Effector memory CD8-positive, alpha-beta T cell (primary cell): ENCODE results near the gene GALNT2.
A peak's percentile ranks its signal among the peaks of the same experiment; 100 is the strongest.

ENCODE experiments used
- ATAC-seq: fragments of 150-1000 bp; cut with Tn5 transposase; replicated peaks from 2 replicates; pipeline ENCODE4 v1.10.0; 2021; ENCODE audit warnings: mild to moderate bottlenecking, moderate library complexity
- DNase-seq, 3 experiments: peaks; one replicate each; pipeline ENCODE4 v3.0.0; 2021
- H3K27ac Mint-ChIP-seq, 2 donors: one replicate each; pipeline ENCODE4 v1.8.0; 2022; ENCODE audit warnings: mild to moderate bottlenecking in 2 of 2, mixed read lengths in 2 of 2, moderate library complexity in 2 of 2
- H3K27me3 Mint-ChIP-seq, 2 donors: one replicate each; pipeline ENCODE4 v1.8.0; 2022; ENCODE audit warnings: mixed read lengths in 2 of 2
- H3K36me3 Mint-ChIP-seq: one replicate; pipeline ENCODE4 v1.8.0; 2022; ENCODE audit warnings: mild to moderate bottlenecking, moderate library complexity, mixed read lengths; ENCODE audit not compliant: insufficient read depth
- H3K4me1 Mint-ChIP-seq, 2 donors: one replicate each; pipeline ENCODE4 v1.8.0; 2022; ENCODE audit warnings: low read depth in 2 of 2, mixed read lengths in 2 of 2
- H3K4me3 Mint-ChIP-seq, 2 donors: one replicate each; pipeline ENCODE4 v1.8.0; 2022; ENCODE audit warnings: mild to moderate bottlenecking in 2 of 2, mixed read lengths in 2 of 2, moderate library complexity in 2 of 2
- H3K9me3 Mint-ChIP-seq, 2 donors: one replicate each; pipeline ENCODE4 v1.8.0; 2022; ENCODE audit warnings: mixed read lengths in 2 of 2

GALNT2 gene

DNA sequence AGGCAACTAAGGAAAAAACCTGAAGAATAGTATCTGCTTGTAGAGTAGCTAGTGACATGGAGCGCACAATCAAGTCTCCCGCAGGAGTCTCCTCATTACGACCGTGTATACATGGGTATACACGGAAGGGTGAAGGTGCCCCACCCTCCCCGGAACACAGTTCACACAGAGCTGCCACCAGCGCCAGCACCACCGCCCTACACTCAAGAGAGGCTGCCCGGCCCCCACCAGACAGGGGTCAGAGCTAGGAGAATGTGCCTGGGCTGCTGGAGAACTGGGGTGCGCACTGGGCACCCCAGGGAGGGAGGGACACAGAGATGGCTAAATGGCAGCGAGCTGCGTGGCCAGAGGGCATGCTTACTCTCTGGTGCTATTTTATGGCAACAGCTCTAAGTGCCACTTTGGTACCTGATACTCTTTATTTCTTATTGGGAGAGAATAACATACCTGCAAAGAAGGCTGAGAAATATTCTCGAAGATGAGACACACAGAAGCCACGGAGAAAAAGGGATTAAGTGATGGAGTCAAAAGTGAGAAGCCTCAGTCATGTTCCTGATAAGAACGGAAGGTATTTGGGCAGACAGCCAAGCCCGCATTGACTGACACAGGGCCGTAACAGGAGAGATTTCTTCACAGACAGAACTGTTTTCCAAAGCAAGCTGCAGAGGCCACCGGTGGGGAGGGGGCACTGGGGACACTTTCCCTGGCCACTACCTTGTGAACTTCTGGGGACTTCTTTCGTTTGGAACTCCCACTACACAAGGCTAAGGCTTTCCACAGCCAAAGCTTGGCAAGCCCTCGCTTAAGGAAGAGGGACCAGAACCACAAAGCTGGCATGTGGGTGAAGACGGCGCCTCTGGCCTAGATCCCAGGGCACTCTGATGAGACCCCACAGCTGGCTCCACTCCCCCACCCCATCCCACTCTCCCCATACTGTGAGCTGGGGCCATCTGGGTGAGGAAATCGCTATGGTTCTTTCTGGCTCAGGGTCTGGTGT lies 251.1 kb downstream of the GALNT2 start:
- Mint-ChIP-seq H3K27me3 (peaks cover 2 to 54% of the 10 kb centered on the region in 2 donors), H3K4me1 (no peaks in the 10 kb centered on the region), H3K4me3 (no peak overlapping the region), H3K36me3 (no peaks in the 10 kb centered on the region), H3K9me3 (no peaks in the 10 kb centered on the region), H3K27ac (no peak overlapping the region)
- no peak for ATAC-seq
- no peak for DNase-seq

DNA sequence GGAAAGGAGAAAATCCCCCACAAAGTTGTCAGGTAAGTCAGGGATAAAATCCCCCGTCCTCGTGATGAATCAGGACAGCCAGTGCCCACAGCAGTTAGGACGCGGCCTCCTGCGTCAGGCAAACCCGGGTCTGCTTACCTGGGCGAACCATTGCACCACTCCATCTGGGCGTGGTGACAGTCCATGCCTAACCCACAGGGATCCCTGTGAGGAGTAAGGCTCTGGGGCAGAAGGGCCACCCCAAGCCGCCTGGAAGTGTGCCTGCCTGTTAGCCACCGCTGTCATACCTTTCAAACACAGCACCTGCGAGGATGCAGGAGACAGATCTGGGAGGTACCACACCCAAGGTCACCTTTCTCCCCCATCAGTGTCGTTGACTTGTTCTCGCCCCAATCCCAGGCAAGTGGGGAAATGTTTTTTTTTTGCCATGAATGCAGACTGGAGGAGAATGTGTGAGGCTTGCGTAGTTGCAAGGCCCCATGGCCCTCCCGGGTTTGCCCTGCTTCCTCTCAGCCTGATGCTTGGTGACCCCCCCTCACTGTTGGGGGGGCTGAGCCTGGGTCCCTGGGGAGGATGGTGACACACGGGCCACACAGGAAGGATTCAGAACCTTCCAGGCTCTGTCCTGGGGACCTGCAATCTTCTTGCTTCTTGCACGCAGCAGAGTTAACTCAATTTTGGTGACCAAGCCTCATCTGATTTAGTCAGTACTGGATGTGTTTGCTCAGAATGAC lies 252.1 kb downstream of the GALNT2 start:
- Mint-ChIP-seq H3K4me3 (no peak overlapping the region), H3K4me1 (no peaks in the 10 kb centered on the region), H3K36me3 (no peaks in the 10 kb centered on the region), H3K27ac (no peak overlapping the region), H3K27me3 (peaks cover 3 to 54% of the 10 kb centered on the region in 2 donors), H3K9me3 (no peaks in the 10 kb centered on the region)
- ATAC-seq, result no peak
- no peak for DNase-seq

DNA sequence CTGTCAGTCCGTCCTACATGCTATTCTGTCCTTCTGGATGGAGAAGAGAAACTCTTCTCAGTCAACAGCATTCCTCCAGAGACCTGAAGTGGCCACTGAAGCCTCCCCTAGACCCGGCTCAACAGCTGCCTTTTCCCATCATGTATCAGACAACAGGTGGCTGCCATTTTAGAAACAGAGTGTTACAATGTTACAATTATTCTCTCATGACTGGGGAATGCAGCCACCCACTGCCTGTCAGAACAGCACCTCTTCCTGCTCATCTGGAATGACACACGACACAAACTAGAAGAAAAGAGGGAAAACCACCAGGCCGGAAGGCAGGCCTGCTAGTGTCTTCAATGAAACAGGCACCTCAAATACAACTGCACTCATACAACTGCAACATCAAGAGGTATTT lies 253.8 kb downstream of the GALNT2 start:
- Mint-ChIP-seq H3K36me3 (no peaks in the 10 kb centered on the region), H3K4me3 (no peak overlapping the region), H3K27me3 (peaks cover 18 to 69% of the 10 kb centered on the region in 2 donors), H3K9me3 (no peaks in the 10 kb centered on the region), H3K27ac (no peak overlapping the region), H3K4me1 (no peaks in the 10 kb centered on the region)
- DNase-seq (no peak), ATAC-seq (no peak)

DNA sequence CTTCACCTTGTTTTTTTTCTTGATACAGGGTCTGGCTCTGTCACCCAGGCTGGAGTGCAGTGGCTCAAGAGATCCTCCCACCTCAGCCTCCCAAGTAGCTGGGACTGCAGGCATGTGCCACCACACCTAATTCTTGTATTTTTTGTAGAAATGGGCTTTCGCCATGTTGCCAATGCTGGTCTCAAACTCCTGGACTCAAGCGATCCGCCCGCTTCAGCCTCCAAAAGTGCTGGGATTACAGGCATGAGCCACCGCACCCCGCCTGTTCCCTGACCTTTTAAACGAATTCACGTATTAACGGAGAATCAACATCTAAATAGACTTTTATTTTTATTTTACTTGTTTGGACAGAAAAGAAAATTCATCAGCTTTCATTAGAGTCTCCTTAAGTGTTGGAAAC lies 254.3 kb downstream of the GALNT2 start:
- no peaks in the 10 kb centered on the region for H3K9me3 Mint-ChIP-seq
- H3K27ac Mint-ChIP-seq, result no peak overlapping the region
- no peak overlapping the region for H3K4me3 Mint-ChIP-seq
- H3K36me3 Mint-ChIP-seq, result no peaks in the 10 kb centered on the region
- ATAC-seq, result no peak
- DNase-seq, result no peak
- H3K27me3 Mint-ChIP-seq, result peaks cover 18 to 71% of the 10 kb centered on the region in 2 donors
- H3K4me1 Mint-ChIP-seq, result no peaks in the 10 kb centered on the region

DNA sequence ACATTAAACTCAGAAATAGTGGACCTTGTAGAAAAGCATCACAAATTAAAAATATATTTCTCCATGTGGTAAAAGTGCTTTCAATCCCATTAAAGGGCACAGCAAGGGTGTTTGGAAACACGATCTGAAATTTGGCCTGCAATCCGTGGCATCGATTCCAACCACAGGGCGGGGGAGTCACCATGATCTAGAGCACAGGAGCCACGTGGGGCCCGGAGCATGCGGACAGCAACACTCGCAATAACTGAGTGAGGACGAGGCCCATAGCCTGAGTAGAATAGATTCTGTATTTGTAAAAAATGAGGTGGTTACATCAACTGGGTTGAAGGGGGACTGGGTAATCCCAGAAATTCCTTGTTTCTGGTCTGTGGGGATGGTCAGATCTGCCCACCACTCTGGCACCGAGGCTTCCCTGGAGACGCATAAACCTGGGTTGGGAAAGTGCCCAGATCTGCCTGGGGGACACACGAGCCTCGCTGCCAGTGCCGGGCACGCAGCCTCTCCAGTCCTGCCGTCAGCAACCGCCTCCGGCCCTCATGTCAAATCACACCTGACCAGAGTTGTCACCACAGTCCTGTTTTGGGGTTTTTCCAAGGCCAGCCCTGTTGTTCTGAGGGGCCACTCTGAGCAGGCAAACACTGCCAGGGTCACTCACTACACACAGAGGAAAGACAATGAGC lies 254.8 kb downstream of the GALNT2 start:
- H3K9me3 Mint-ChIP-seq, result no peaks in the 10 kb centered on the region
- no peak for DNase-seq
- H3K4me1 Mint-ChIP-seq, result no peaks in the 10 kb centered on the region
- H3K27me3 Mint-ChIP-seq, result peaks cover 18 to 71% of the 10 kb centered on the region in 2 donors
- no peak overlapping the region for H3K4me3 Mint-ChIP-seq
- no peak overlapping the region for H3K27ac Mint-ChIP-seq
- H3K36me3 Mint-ChIP-seq, result no peaks in the 10 kb centered on the region
- no peak for ATAC-seq

DNA sequence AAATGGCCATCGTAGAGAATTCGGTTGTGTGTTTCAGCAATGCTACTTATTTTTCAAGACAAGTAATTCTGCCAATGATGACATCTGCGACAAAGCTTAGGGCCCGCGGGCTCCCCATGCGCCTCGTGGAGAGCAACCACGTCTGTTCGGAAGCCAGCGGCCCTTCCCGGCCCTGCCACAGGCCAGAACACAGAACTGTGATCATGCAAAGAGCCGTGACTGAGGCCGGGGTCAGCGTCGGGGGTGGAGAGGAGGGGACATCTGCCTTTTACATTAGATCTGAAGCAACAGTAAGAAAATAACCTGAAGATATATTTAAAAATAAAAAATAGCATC lies 255.4 kb downstream of the GALNT2 start:
- Mint-ChIP-seq H3K27me3 (peaks cover 18 to 72% of the 10 kb centered on the region in 2 donors), H3K36me3 (no peaks in the 10 kb centered on the region)

DNA sequence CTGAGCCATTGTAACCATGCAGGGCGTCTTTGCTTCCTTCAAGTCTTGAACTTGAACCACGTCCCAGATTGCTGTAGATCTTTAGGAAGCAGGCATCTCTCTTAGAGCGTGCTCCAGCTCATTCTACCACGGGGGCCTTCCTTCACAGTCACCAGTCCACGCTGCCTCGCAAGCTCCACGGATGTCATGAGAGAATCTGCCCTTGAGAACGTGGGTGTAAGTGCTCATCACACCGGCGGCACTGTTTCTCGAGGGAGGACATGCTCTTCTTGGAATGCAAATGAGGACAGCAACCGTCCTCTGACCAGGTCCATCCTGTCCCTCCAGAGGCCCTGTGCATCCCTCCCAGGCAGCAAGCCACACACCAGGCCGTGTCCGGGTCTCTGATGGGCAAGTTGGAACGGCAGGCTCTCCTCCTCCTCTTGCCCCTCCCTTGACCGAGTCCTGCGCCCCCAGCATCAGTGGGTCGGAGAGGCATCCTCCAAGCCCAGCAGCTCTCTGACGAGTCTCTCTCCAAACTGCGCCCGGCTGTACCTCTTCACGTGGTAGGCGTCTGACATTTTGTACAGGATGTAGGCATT lies 256.0 kb downstream of the GALNT2 start:
- Mint-ChIP-seq H3K27ac (no peak overlapping the region), H3K4me1 (peaks cover 4% of the 10 kb centered on the region in 2 donors), H3K27me3 (peaks cover 24 to 73% of the 10 kb centered on the region in 2 donors), H3K9me3 (no peaks in the 10 kb centered on the region), H3K4me3 (no peak overlapping the region), H3K36me3 (no peaks in the 10 kb centered on the region)
- no peak for DNase-seq
- no peak for ATAC-seq

More for the DNA sequence above, 255.4 kb downstream of the GALNT2 start:
- Mint-ChIP-seq H3K9me3 (no peaks in the 10 kb centered on the region), H3K4me3 (no peak overlapping the region), H3K27ac (no peak overlapping the region), H3K4me1 (no peaks in the 10 kb centered on the region)
- DNase-seq, result no peak
- ATAC-seq, result no peak

DNA sequence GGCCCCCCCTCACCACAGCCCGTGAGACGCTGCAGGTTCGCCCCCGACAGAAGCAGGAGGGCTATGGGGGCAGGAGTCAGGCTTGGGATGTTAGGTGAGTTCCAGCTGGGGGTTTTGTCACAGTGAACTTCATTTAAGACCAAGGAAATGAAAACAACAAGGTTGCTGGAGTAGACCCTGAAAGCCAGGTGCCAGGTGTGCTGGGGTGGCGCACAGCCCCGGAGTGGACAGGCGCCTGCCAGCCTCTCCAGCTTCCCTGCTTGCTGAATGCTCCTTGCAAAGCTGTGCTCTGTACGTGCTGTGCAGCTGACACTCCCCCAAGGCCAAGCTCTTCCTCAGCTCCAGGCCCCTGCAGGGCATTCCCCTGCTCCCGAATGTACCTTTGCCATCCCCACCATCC lies 256.6 kb downstream of the GALNT2 start:
- Mint-ChIP-seq H3K36me3 (no peaks in the 10 kb centered on the region), H3K9me3 (no peaks in the 10 kb centered on the region), H3K27me3 (peaks cover 30 to 73% of the 10 kb centered on the region in 2 donors), H3K4me3 (no peak overlapping the region), H3K27ac (no peak overlapping the region), H3K4me1 (peaks cover 6 to 7% of the 10 kb centered on the region in 2 donors)
- DNase-seq, result no peak
- ATAC-seq, result no peak

DNA sequence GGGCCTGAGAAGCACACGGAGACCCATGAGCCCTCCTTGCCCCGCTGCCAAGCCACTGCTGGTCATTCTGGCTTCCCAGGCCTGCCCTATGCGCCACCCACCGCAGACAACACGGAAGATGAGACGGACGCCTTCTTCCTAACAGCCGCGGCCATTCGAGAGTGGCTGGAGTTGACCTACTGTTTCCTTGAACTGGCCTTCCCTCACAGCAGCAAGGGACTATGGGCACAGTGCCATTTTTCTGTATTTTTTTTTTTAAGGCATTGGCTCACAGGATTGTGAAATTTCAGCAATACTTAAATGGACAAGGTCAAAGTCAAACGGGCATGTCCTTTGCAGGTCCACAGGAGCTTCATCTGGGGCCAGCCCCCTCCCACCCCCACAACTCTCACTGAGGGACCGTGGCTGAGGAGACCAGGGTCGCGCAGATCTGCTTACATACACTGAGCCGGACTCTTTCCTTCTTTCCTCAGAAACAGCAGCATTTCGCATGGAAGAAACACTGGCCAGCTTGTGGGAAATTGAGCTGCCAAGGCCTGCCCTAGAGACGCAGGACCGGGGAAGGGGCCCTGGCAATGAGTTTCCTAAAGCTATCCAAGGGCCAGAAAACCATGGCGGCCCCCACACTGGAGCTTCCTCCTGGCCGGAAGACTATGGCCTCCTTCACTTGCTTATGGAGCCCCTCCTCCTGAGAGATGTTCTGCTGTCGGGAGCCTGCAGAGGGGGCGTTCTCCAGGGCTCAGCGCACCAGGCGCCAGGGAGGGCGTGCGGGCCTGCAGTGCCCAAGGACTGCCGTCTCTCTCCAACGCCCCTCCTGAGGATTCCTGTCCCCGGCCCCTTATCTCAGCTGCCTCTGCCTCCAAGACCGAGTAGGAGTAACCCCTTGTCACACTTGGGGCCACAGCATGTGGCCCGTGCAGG lies 260.2 kb downstream of the GALNT2 start:
- H3K27me3 Mint-ChIP-seq, result peaks cover 31 to 47% of the 10 kb centered on the region in 2 donors
- peaks cover 6 to 7% of the 10 kb centered on the region in 2 donors for H3K4me1 Mint-ChIP-seq
- H3K27ac Mint-ChIP-seq, result no peak overlapping the region
- H3K4me3 Mint-ChIP-seq, result no peak overlapping the region
- H3K9me3 Mint-ChIP-seq, result no peaks in the 10 kb centered on the region
- ATAC-seq (no peak), DNase-seq (no peak)
- H3K36me3 Mint-ChIP-seq, result no peaks in the 10 kb centered on the region

DNA sequence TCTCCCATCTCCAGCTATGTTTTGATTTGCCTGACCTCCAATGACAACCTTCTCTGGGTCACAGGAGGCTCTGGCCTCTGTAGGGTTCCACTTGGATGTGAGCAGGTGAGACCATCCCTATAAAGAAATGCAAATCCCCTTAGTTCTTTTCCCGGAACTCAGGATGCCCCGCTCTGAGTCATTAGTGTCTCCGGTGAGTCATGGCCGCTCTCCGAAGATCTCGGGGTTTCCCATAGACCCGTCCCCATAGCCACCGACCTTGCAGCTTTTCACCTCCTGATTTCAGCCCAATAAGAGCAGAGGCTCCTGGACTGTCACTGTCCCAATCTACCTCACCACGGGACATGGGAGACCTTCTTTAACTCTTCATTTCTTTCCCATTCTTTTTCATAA lies 260.9 kb downstream of the GALNT2 start:
- peaks cover 31 to 46% of the 10 kb centered on the region in 2 donors for H3K27me3 Mint-ChIP-seq
- H3K36me3 Mint-ChIP-seq, result no peaks in the 10 kb centered on the region
- no peak overlapping the region for H3K27ac Mint-ChIP-seq
- H3K4me3 Mint-ChIP-seq, result peak overlapping the region in 1 of 2 donors; percentile 1
- no peaks in the 10 kb centered on the region for H3K9me3 Mint-ChIP-seq
- H3K4me1 Mint-ChIP-seq, result peaks cover 6 to 7% of the 10 kb centered on the region in 2 donors
- ATAC-seq (no peak), DNase-seq (no peak)

DNA sequence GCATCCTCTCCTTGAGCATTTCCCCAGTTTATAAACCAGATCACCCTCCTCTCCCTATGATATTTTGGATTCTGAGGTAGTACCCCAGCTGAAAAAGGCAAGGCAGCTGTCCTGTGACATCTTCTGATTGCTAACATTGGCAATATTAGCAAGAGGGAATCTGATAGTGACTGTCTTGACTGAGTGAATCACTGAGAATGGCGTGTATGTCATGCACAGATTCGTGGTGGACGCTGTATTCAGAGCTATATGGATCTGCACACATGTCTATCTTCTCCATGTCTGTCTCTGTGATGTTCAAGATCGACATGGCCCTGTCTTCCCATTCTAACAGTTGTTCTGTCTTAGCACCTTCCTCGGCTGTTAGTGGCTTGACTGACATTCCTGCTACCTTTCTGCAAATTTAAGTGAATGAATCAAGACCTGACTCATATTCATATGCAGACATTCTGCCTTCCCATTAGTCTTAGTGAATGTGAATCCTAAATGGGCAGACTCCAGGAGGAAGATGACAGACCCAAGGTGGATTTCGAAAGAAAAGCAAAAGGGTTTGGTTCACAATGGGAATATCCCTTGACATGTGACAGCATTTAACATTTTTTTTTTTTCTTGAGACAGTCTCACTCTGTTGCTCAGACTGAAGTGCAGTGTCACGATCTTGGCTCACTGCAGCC lies 261.4 kb downstream of the GALNT2 start:
- no peak for ATAC-seq
- no peaks in the 10 kb centered on the region for H3K9me3 Mint-ChIP-seq
- peak overlapping the region in 1 of 2 donors; percentile 1 for H3K4me3 Mint-ChIP-seq
- H3K27me3 Mint-ChIP-seq, result peaks cover 37 to 46% of the 10 kb centered on the region in 2 donors
- H3K27ac Mint-ChIP-seq, result no peak overlapping the region
- no peak for DNase-seq
- H3K4me1 Mint-ChIP-seq, result peaks cover 6 to 7% of the 10 kb centered on the region in 2 donors
- no peaks in the 10 kb centered on the region for H3K36me3 Mint-ChIP-seq

DNA sequence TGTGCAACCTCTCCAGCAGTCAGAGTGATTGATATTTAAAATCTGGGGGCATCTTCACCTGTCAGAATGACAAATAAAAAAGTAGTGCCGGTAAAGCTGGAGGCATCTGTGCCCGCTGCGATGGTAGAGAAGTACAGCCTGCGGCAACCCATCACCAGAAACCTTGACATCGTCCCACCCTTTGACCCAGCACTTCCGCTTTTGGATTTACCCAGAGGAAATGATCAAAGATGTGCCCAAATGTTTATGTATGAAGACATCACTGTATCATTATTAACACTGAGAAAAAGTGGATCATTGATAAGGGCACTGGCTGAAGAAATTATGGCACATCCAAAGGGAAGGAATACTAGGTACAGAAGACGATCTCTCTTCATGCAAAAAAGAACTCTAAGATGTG lies 263.1 kb downstream of the GALNT2 start:
- no peak overlapping the region for H3K4me3 Mint-ChIP-seq
- DNase-seq, result no peak
- H3K27ac Mint-ChIP-seq, result no peak overlapping the region
- peaks cover 6 to 7% of the 10 kb centered on the region in 2 donors for H3K4me1 Mint-ChIP-seq
- ATAC-seq, result no peak
- H3K36me3 Mint-ChIP-seq, result no peaks in the 10 kb centered on the region
- no peaks in the 10 kb centered on the region for H3K9me3 Mint-ChIP-seq
- peaks cover 24 to 46% of the 10 kb centered on the region in 2 donors for H3K27me3 Mint-ChIP-seq
